Type B pancreatic cell (in vitro differentiated cells): ENCODE results near the gene SFSWAP. TPM values are rescaled to one million over a fixed set of nuclear protein-coding genes. Genes with fewer than 3 reads are reported as not detected.
"Not testable (repeated sequence)": the region's sequence is repeated elsewhere in the genome, so short reads cannot be mapped to it uniquely, and the experiment has no call there.

Experiments used
- DNase-seq: peaks from one replicate; pipeline ENCODE4 v3.0.0; 2021; ENCODE audit warnings: mixed read lengths; ENCODE audit not compliant: unreplicated experiment; ENCODE audit errors: extremely low spot score
- H3K27ac Mint-ChIP-seq: 2 replicates; pipeline ENCODE4 v1.8.0; 2021; ENCODE audit warnings: mild to moderate bottlenecking, mixed read lengths
- H3K27me3 Mint-ChIP-seq: 2 replicates; pipeline ENCODE4 v1.8.0; 2021; ENCODE audit warnings: mixed read lengths
- H3K36me3 Mint-ChIP-seq: 2 replicates; pipeline ENCODE4 v1.8.0; 2021; ENCODE audit warnings: mixed read lengths
- H3K4me1 Mint-ChIP-seq: one replicate; pipeline ENCODE4 v1.8.0; 2021; ENCODE audit warnings: mixed read lengths; ENCODE audit not compliant: unreplicated experiment
- H3K4me3 Mint-ChIP-seq: 2 replicates; pipeline ENCODE4 v1.8.0; 2021; ENCODE audit warnings: mild to moderate bottlenecking, mixed read lengths
- H3K9me3 Mint-ChIP-seq: 2 replicates; pipeline ENCODE4 v1.8.0; 2021; ENCODE audit warnings: mixed read lengths
- CTCF ChIP-seq: fragments of 200-600 bp; sonication (generic); conservative IDR thresholded peaks from 2 replicates; pipeline ENCODE4 v1.5.0; 2021; ENCODE audit warnings: antibody characterized with exemption, mild to moderate bottlenecking
- long read RNA-seq: library from polyadenylated mRNA; unstranded; transcript quantifications from one replicate; pipeline ENCODE4 v2.0.0, GENCODE V29; 2020
- total RNA-seq: library from RNA; stranded (reverse); gene quantifications from 2 replicates; pipeline ENCODE4 v1.2.1, GENCODE V29; 2021; ENCODE audit warnings: low replicate concordance

The SFSWAP gene
- total RNA-seq: 46.3 and 59.3 TPM in 2 replicates
- long read RNA-seq, partial matches to known transcripts: 8 of 10 reads
- long read RNA-seq, other reads (novel, unspliced or antisense): 2 of 10 reads

DNA sequence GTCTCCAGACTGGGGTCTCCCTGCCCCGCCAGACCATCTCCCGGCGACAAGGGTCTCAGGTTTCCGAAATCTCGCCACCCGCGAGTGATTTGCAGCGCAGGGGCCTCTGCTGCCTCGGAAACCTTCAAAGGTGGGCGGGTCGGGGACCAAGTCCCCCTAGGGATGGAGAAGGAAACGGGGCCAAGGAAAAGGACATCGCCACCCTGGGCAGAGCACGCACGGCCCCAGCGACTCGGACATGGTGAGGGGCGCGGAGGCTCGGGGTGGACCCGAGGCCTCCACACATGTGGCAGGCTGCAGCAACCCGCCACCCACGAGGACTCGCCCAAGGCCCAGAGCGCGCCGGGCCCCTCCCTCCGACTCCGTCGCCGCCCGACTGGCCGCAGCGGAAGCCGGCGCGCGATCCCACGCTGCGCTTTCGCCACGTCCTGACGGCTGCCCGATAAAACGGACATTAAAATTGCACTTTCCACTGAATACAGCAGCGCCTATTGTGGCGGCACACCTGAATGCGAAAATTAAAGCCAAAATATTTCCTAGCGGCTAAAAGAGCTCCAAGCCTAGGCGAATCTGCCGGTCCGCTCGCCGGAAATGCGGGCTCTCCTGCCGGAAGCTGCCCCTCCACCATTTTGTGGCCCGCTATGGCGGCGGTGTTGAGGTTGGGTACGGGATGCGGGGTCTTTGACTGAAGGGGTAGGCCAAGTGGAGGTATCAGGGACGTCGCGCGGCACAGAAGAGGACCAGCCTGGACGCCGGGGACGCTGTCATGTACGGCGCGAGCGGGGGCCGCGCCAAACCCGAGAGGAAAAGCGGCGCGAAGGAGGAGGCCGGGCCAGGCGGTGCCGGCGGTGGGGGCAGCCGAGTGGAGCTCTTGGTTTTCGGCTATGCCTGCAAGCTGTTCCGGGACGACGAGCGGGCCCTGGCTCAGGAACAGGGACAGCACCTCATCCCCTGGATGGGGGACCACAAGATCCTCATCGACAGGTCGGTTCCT lies at the start of gene SFSWAP:
TSS of gene SFSWAP (plus strand) at position 627 of the 994 bp plus-strand sequence. CDS start at position 767, 140 bp downstream.
- H3K27ac Mint-ChIP-seq: peak within 1 kb of the TSS; percentile 97
- peaks cover 6% of the 10 kb centered on the region for H3K9me3 Mint-ChIP-seq

GRCh38 chr12:131661170-131661985 lies 49.5 kb upstream of the SFSWAP start:
- not testable (repeated sequence) for H3K36me3 Mint-ChIP-seq, H3K4me1 Mint-ChIP-seq, H3K9me3 Mint-ChIP-seq, H3K4me3 Mint-ChIP-seq, H3K27ac Mint-ChIP-seq, DNase-seq
- peaks cover 25% of the 10 kb centered on the region for H3K27me3 Mint-ChIP-seq

More for the DNA sequence above, at the start of gene SFSWAP:
- Mint-ChIP-seq H3K27me3 (peaks cover 7% of the 10 kb centered on the region), H3K36me3 (peaks cover 11% of the 10 kb centered on the region), H3K4me3 (peak within 1 kb of the TSS; percentile 98), H3K4me1 (peaks cover 27% of the 10 kb centered on the region)
- DNase-seq: peak; percentile 85
- peak; percentile 25 for TF ChIP-seq CTCF

DNA sequence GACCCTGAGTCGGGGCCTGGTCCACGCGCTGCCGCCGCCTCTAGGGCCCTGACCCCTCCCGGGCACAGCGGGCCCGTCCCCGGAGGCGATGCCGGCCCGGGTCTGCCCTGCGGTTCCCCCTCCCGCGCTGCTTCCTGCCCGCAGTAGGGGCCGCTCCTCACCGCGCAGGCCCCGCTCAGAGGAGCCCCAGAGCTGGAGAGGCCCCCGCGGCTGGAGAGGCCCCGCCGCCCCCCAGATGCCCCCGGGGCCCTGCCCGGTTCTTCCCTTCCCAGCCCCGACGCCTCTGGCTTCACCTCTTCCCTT lies 49.0 kb upstream of the SFSWAP start:
- H3K4me1 Mint-ChIP-seq, H3K9me3 Mint-ChIP-seq, H3K27ac Mint-ChIP-seq, H3K4me3 Mint-ChIP-seq, H3K36me3 Mint-ChIP-seq, DNase-seq: not testable (repeated sequence)
- peaks cover 23% of the 10 kb centered on the region for H3K27me3 Mint-ChIP-seq

GRCh38 chr12:131662346-131662745 lies 48.5 kb upstream of the SFSWAP start:
- DNase-seq, H3K36me3 Mint-ChIP-seq, H3K27ac Mint-ChIP-seq, H3K9me3 Mint-ChIP-seq, H3K4me1 Mint-ChIP-seq, H3K4me3 Mint-ChIP-seq: not testable (repeated sequence)
- peaks cover 26% of the 10 kb centered on the region for H3K27me3 Mint-ChIP-seq

GRCh38 chr12:131665666-131666065 lies 45.2 kb upstream of the SFSWAP start:
- not testable (repeated sequence) for H3K4me3 Mint-ChIP-seq, H3K9me3 Mint-ChIP-seq, H3K4me1 Mint-ChIP-seq, H3K36me3 Mint-ChIP-seq
- peaks cover 34% of the 10 kb centered on the region for H3K27me3 Mint-ChIP-seq
- peak; percentile 50 for DNase-seq
- peak overlapping the region; percentile 44 for H3K27ac Mint-ChIP-seq

DNA sequence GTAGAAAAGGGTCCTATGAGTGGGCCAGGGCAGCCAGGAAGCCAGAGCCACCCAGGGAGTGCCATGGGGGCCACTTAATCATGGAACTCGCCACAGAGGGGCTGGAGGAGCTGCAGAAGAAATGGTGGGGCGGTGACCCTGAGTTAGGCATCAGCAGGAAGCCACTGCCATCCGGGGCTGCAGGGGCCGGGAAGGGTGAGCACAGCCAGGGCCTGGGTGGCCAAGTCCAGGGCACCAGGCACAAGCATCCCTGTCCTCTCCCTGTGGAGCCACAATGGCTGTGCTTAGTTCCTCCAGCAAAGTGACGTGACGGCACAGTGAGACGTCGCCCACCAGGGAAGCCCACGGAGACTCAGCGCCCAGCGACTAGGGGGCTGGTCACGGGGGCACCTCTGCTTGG lies 44.4 kb upstream of the SFSWAP start:
- peaks cover 40% of the 10 kb centered on the region for H3K27me3 Mint-ChIP-seq
- H3K9me3 Mint-ChIP-seq, H3K36me3 Mint-ChIP-seq, H3K4me3 Mint-ChIP-seq, H3K4me1 Mint-ChIP-seq, H3K27ac Mint-ChIP-seq: not testable (repeated sequence)
- DNase-seq: peak; percentile 13

GRCh38 chr12:131666978-131667601 lies 43.8 kb upstream of the SFSWAP start:
- DNase-seq: peak; percentile 44
- peaks cover 42% of the 10 kb centered on the region for H3K27me3 Mint-ChIP-seq
- not testable (repeated sequence) for H3K27ac Mint-ChIP-seq, H3K4me1 Mint-ChIP-seq, H3K36me3 Mint-ChIP-seq, H3K9me3 Mint-ChIP-seq, H3K4me3 Mint-ChIP-seq

DNA sequence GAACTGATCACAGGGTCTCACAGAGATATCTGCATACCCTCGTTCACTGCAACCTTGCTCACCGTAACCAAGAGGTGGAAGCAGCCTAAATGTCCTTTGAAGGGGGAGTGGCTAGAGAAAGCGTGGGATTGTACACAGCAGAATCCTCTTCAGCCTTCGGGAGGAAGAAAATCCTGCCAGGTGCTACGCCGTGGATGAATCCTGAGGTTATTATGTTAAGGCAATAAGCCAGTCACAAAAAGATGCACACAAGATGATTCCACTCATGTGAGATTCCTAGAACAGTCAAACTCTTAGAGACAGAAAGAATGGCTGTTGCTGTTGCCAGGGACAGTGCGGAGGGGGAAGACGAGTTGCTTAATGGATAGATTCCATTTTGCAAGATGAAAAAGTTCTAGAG lies 39.6 kb upstream of the SFSWAP start:
- TF ChIP-seq CTCF: no peak
- H3K9me3 Mint-ChIP-seq: no peaks in the 10 kb centered on the region
- no peak overlapping the region for H3K27ac Mint-ChIP-seq
- no peak overlapping the region for H3K4me3 Mint-ChIP-seq
- no peaks in the 10 kb centered on the region for H3K4me1 Mint-ChIP-seq
- peaks cover 60% of the 10 kb centered on the region for H3K27me3 Mint-ChIP-seq
- H3K36me3 Mint-ChIP-seq: no peaks in the 10 kb centered on the region
- no peak for DNase-seq
